ENCODE results near the gene MRPL19. TPM values are rescaled to one million over a fixed set of nuclear protein-coding genes. Genes with fewer than 3 reads are reported as not detected.

MRPL19 gene
- total RNA-seq, 1 experiment from 2014 or later: 65.4 TPM

DNA sequence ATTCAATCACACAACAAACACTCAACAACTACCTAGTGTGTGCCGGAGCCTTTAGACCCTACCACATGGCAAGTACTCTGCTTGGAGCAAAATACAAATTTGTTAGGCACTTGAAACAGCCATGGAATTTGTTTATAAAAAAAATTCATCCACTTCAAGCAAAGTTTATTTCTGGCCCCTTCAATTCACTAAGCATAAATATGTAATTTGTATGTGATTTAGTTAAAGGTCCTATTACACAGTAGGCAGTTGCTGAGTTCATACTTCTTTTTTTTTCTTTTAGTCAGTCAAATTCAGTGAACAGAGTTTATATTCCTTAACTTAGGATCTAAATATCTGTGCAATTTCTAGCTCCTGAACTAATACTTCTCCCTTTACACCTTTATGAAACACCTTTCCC, 41.6 kb downstream of the MRPL19 start:
- intact Hi-C loops (cut with micrococcal nuclease): no loop called here
- no peaks in the 10 kb centered on the region for H3K27me3 Mint-ChIP-seq (ENCODE audit: insufficient read depth, unreplicated experiment)
- no TSS peak for BruUV-seq (replicated peaks)
- no peaks in the 10 kb centered on the region for H3K4me1 Mint-ChIP-seq (ENCODE audit: insufficient read depth, unreplicated experiment)
- TF ChIP-seq, protein P1, sequence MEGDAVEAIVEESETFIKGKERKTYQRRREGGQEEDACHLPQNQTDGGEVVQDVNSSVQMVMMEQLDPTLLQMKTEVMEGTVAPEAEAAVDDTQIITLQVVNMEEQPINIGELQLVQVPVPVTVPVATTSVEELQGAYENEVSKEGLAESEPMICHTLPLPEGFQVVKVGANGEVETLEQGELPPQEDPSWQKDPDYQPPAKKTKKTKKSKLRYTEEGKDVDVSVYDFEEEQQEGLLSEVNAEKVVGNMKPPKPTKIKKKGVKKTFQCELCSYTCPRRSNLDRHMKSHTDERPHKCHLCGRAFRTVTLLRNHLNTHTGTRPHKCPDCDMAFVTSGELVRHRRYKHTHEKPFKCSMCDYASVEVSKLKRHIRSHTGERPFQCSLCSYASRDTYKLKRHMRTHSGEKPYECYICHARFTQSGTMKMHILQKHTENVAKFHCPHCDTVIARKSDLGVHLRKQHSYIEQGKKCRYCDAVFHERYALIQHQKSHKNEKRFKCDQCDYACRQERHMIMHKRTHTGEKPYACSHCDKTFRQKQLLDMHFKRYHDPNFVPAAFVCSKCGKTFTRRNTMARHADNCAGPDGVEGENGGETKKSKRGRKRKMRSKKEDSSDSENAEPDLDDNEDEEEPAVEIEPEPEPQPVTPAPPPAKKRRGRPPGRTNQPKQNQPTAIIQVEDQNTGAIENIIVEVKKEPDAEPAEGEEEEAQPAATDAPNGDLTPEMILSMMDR (IDR thresholded peaks at IDR 0.05; ENCODE audit: unreplicated experiment): no peak
- POLR2A ChIA-PET: interaction anchor here (1.4 to 1.6 kb wide), 2 partner anchors 8 to 11 kb away, joined by 3 to 6 read pairs; no protein-coding TSS in a partner anchor
- H3K9me3 Mint-ChIP-seq (ENCODE audit: unreplicated experiment): no peaks in the 10 kb centered on the region
- H3K36me3 Mint-ChIP-seq (ENCODE audit: insufficient read depth, unreplicated experiment): peaks cover 70% of the 10 kb centered on the region
- no peak overlapping the region for H3K4me3 Mint-ChIP-seq (ENCODE audit: unreplicated experiment)
- no peak for DNase-seq (ENCODE audit: unreplicated experiment)
- no peak overlapping the region for H3K27ac Mint-ChIP-seq (ENCODE audit: low read depth, unreplicated experiment)
- CTCF ChIA-PET: interaction anchor here (0.6 to 1.7 kb wide), 3 partner anchors 10 to 17 kb away, joined by 4 to 13 read pairs (median 12); no protein-coding TSS in a partner anchor

DNA sequence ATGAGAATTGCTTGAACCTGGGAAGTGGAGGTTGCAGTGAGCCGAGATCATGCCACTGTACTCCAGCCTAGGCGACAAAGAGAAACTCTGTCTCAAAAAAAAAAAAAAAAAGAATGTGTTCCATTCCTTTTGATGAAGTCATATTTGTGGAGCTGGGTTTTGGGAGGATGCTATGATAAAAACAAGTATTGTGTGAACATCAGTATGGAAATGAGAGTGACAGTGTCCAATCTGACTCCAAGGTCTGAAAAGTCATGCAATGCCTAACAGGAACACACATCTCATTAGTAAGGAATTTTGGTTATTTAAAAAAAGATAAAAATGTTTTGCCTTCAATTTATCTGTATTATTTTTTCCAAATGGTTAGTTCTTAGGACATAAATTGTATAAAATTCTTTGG, 52.3 kb downstream of the MRPL19 start:
- CTCF ChIA-PET: interaction anchor here (0.7 kb wide), 1 partner anchor 9 kb away, joined by 3 read pairs; no protein-coding TSS in a partner anchor
- intact Hi-C loops (cut with micrococcal nuclease): no loop called here
- no TSS peak for BruUV-seq (replicated peaks)
- no peaks in the 10 kb centered on the region for H3K4me1 Mint-ChIP-seq (ENCODE audit: insufficient read depth, unreplicated experiment)
- H3K36me3 Mint-ChIP-seq (ENCODE audit: insufficient read depth, unreplicated experiment): peaks cover 64% of the 10 kb centered on the region
- no peak overlapping the region for H3K27ac Mint-ChIP-seq (ENCODE audit: low read depth, unreplicated experiment)
- H3K27me3 Mint-ChIP-seq (ENCODE audit: insufficient read depth, unreplicated experiment): no peaks in the 10 kb centered on the region
- TF ChIP-seq, protein P1 (IDR thresholded peaks at IDR 0.05; ENCODE audit: unreplicated experiment): no peak
- POLR2A ChIA-PET: interaction anchor here (1.4 kb wide), 1 partner anchor 10 kb away, joined by 3 read pairs; no protein-coding TSS in a partner anchor
- H3K9me3 Mint-ChIP-seq (ENCODE audit: unreplicated experiment): no peaks in the 10 kb centered on the region
- no peak overlapping the region for H3K4me3 Mint-ChIP-seq (ENCODE audit: unreplicated experiment)
- no peak for DNase-seq (ENCODE audit: unreplicated experiment)

DNA sequence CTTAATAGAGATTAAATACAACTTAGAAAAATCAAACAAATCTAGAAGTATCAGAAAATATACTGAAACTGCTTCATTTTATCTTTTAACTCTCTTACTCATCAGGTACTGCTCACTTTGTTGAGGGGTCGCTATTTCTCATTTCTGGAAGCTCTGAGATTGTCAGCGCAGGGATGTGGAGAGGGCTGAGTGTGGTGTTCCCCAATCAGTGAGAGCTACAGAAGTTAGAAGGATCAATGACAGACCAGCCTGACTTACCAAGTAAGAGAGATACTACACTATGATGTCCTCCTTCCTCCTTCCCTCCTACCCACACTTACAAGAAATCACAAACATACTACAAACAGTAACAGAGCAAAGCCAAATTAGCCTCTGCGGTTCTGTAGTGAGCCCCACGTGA, 56.0 kb downstream of the MRPL19 start:
- H3K9me3 Mint-ChIP-seq (ENCODE audit: unreplicated experiment): no peaks in the 10 kb centered on the region
- peaks cover 6% of the 10 kb centered on the region for H3K4me1 Mint-ChIP-seq (ENCODE audit: insufficient read depth, unreplicated experiment)
- H3K27me3 Mint-ChIP-seq (ENCODE audit: insufficient read depth, unreplicated experiment): no peaks in the 10 kb centered on the region
- ChIA-PET POLR2A (no interaction called here), CTCF (interaction anchor here (0.9 to 1.8 kb wide), 2 partner anchors 24 to 25 kb away, joined by 3 to 4 read pairs; no protein-coding TSS in a partner anchor)
- DNase-seq (ENCODE audit: unreplicated experiment): no peak
- no peak overlapping the region for H3K4me3 Mint-ChIP-seq (ENCODE audit: unreplicated experiment)
- no TSS peak for BruUV-seq (replicated peaks)
- TF ChIP-seq, protein P1 (IDR thresholded peaks at IDR 0.05; ENCODE audit: unreplicated experiment): no peak
- peaks cover 75% of the 10 kb centered on the region for H3K36me3 Mint-ChIP-seq (ENCODE audit: insufficient read depth, unreplicated experiment)
- no peak overlapping the region for H3K27ac Mint-ChIP-seq (ENCODE audit: low read depth, unreplicated experiment)
- intact Hi-C loops (cut with micrococcal nuclease): no loop called here

DNA sequence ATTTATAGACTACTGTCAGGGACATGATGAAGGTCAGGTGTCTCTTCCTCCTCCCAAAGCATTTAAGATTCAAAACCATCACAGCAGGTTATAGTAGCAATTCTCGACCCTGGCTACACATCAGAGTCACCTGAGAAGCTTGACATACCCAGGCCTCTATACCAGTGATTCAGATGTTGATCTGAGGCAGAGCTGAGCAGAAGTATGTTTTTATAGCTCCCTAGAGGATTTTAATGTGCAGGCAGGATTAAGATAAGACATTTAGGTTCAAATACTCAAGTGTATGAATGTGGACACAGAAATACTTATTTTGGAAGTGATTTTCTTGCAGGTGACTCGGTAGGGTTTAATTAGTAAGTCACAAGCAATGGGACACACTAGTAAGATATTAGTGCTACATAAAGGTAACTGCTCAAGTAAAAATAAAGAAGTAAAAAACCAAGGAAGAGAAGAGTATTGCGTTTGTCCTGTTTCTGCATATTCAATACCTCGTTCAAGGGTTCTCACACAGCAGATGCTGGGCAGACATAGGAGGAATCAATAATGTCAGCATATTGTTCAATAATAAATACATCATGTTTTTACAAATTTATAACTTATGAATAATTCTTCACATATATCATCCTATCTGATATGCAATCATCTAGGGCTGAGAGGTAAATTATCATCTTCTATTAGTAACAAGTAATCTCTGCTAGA, 57.2 kb downstream of the MRPL19 start:
- intact Hi-C loops (cut with micrococcal nuclease): no loop called here
- no peak overlapping the region for H3K27ac Mint-ChIP-seq (ENCODE audit: low read depth, unreplicated experiment)
- H3K4me1 Mint-ChIP-seq (ENCODE audit: insufficient read depth, unreplicated experiment): peaks cover 14% of the 10 kb centered on the region
- TF ChIP-seq, protein P1 (IDR thresholded peaks at IDR 0.05; ENCODE audit: unreplicated experiment): no peak
- no peak for DNase-seq (ENCODE audit: unreplicated experiment)
- H3K9me3 Mint-ChIP-seq (ENCODE audit: unreplicated experiment): no peaks in the 10 kb centered on the region
- H3K36me3 Mint-ChIP-seq (ENCODE audit: insufficient read depth, unreplicated experiment): peaks cover 70% of the 10 kb centered on the region
- ChIA-PET POLR2A (interaction anchor here (0.6 kb wide), 2 partner anchors 9 to 44 kb away, joined by 3 to 4 read pairs; no protein-coding TSS in a partner anchor), CTCF (interaction anchor here (0.9 to 1.8 kb wide), 3 partner anchors 24 to 62 kb away, joined by 3 to 4 read pairs (median 3); no protein-coding TSS in a partner anchor)
- no peaks in the 10 kb centered on the region for H3K27me3 Mint-ChIP-seq (ENCODE audit: insufficient read depth, unreplicated experiment)
- no TSS peak for BruUV-seq (replicated peaks)
- no peak overlapping the region for H3K4me3 Mint-ChIP-seq (ENCODE audit: unreplicated experiment)
